Mammary epithelial cell (primary cell): ENCODE data around the gene ADAM19.

Source experiments
- CTCF ChIP-seq, 2 donors: IDR thresholded peaks in 1 of 2; conservative IDR thresholded peaks in 1 of 2; 2 replicates each; pipeline ENCODE4 v1.5.1; 2011 to 2012; ENCODE audit warnings: inconsistent platforms in 2 of 2, low read length in 2 of 2, mild to moderate bottlenecking in 2 of 2, control low read depth in 1 of 2, low read depth in 1 of 2; ENCODE audit not compliant: insufficient read depth in 1 of 2; ENCODE audit errors: extremely low read depth in 1 of 2
- EZH2 ChIP-seq: IDR thresholded peaks from 2 replicates; pipeline ENCODE4 v1.6.1; 2012; ENCODE audit warnings: low read length, inconsistent platforms, borderline replicate concordance

- TF ChIP-seq CTCF (conservative IDR thresholded peaks at IDR 0.05 in 1 of 2, IDR thresholded peaks at IDR 0.05 in 1 of 2; ENCODE audit: extremely low read depth in 1 of 2, insufficient read depth in 1 of 2, low read depth in 1 of 2, low read length in 2 of 2) (no peak), EZH2 (no peak)
Observed at GRCh38 chr5:157506981-157507780, 68.4 kb downstream of the ADAM19 start.
